ENCODE data around the gene PPP6R1. TPM values are rescaled to one million over a fixed set of nuclear protein-coding genes. Genes with fewer than 3 reads are reported as not detected.

PPP6R1 gene
- total RNA-seq, 4 donors from 2014 or later, result 30.6 to 59.2 (median 47.4) TPM

DNA sequence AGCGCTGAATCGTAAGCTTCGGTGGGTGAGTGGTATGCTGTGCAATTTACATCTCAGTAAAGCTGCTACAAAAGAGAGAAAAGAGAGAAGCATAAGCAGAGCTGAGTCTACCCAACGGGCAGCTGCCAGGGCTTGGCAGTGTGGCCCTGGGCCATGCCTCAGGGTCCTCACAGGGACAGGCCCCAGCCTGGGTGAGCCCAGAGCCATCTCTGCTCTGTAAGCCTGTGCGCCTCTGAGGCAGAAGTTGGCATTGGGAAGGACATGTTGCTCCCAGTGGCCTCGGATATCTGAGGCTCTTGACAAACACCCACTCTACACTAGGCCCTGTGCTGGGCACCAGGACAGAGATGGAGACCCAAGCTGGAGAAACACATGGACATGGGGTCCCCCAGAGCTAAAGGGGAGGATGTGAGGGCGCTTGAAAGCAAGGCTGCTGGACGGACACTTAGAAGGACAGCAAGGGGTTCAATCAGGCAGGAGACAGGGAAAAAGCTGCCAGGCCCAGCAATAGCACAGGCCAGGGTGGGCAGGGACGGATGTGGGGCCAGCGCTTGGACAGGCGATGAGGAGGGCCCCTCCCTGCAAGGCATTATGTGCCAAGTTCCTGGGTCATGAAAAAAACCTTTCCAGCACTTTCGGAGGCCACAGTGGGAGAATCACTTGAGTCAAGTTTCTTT lies 14.7 kb downstream of the PPP6R1 start:
- WGBS, 2 donors, result 82 to 85% methylated on average over 10 to 12 of the region's 12 CpGs
- no peaks in the 10 kb centered on the region for H3K27me3 ChIP-seq
- intact Hi-C loops (cut with DNase I), result no loop called here
- TF ChIP-seq, protein P1, sequence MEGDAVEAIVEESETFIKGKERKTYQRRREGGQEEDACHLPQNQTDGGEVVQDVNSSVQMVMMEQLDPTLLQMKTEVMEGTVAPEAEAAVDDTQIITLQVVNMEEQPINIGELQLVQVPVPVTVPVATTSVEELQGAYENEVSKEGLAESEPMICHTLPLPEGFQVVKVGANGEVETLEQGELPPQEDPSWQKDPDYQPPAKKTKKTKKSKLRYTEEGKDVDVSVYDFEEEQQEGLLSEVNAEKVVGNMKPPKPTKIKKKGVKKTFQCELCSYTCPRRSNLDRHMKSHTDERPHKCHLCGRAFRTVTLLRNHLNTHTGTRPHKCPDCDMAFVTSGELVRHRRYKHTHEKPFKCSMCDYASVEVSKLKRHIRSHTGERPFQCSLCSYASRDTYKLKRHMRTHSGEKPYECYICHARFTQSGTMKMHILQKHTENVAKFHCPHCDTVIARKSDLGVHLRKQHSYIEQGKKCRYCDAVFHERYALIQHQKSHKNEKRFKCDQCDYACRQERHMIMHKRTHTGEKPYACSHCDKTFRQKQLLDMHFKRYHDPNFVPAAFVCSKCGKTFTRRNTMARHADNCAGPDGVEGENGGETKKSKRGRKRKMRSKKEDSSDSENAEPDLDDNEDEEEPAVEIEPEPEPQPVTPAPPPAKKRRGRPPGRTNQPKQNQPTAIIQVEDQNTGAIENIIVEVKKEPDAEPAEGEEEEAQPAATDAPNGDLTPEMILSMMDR (IDR thresholded peaks at IDR 0.05), result no peak
- TF ChIP-seq POLR2A (IDR thresholded peaks at IDR 0.05), result no peak
- H3K9me3 ChIP-seq, result no peaks in the 10 kb centered on the region
- DNase-seq, result no peak
- H3K27ac ChIP-seq, result no peak overlapping the region
- H3K4me1 ChIP-seq, result peaks cover 7 to 22% (median 12%) of the 10 kb centered on the region in 3 donors
- H3K36me3 ChIP-seq, result peaks cover 59 to 89% (median 66%) of the 10 kb centered on the region in 3 donors
- no peak overlapping the region for H3K4me3 ChIP-seq

DNA sequence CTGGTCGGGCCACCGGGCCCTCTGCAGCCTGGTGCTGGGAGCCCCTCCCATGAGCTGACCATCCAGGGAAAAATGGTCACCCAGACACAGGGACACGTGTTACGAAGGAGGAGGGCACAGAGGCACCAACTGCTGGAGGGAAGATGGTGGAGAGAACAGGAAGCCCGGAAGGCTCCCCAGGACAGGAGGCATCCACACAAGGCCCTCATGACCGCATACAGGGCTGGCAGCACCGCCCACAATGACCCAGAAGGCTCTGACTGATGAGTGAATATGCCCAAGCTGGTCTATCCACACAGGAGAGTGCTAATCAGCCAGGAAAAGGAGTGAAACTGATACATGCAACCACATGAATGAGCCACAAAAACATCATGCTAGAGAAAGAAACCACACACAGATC lies 16.3 kb downstream of the PPP6R1 start:
- intact Hi-C loops (cut with DNase I), result no loop called here
- 87 to 100% methylated on average over 3 to 7 of the region's 7 CpGs for WGBS, 2 donors
- Histone ChIP-seq H3K36me3 (peaks cover 70 to 100% (median 83%) of the 10 kb centered on the region in 3 donors), H3K9me3 (no peaks in the 10 kb centered on the region), H3K4me3 (no peak overlapping the region), H3K4me1 (peaks cover 1 to 6% (median 3%) of the 10 kb centered on the region in 3 donors), H3K27ac (no peak overlapping the region), H3K27me3 (no peaks in the 10 kb centered on the region)
- no peak for DNase-seq
- no peak for TF ChIP-seq POLR2A (IDR thresholded peaks at IDR 0.05)

DNA sequence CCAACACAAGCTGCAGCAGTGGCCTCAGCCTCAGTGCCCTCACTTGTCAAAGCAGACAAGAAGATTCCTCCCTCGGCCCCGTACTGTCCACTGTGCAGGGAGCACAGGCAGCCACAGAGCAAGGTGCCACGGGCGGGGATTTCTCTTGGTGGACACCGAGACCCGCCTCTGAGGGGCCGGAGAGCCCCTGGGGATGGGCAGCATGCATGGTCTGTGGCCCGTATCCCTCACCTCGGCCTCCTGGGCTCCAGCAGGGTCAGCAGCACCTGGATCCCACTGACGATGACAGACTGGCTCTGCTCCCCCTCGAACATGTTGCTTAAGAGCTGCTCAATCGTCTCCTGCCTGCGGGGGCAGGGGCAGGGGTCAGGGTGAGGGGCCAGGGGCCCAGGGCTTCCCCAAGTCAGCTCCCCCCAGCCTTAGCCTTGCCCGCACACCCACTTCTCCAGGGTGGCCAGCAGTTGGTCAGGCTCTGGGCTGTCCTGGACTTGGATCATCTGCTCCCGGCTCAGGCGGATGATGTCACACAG lies 16.8 kb downstream of the PPP6R1 start:
- no peak overlapping the region for H3K4me3 ChIP-seq
- no peak for DNase-seq
- intact Hi-C loops (cut with DNase I), result no loop called here
- no peak for TF ChIP-seq POLR2A (IDR thresholded peaks at IDR 0.05)
- WGBS, 2 donors, result 100% methylated on average over 2 of the region's 16 CpGs; no CpG with 5 or more reads in 1 of the 2 donors
- no peaks in the 10 kb centered on the region for H3K27me3 ChIP-seq
- peaks cover 67 to 100% (median 87%) of the 10 kb centered on the region in 3 donors for H3K36me3 ChIP-seq
- no peak overlapping the region for H3K27ac ChIP-seq
- H3K9me3 ChIP-seq, result no peaks in the 10 kb centered on the region
- peaks cover 0 to under 1% (median 0%) of the 10 kb centered on the region in 3 donors for H3K4me1 ChIP-seq

DNA sequence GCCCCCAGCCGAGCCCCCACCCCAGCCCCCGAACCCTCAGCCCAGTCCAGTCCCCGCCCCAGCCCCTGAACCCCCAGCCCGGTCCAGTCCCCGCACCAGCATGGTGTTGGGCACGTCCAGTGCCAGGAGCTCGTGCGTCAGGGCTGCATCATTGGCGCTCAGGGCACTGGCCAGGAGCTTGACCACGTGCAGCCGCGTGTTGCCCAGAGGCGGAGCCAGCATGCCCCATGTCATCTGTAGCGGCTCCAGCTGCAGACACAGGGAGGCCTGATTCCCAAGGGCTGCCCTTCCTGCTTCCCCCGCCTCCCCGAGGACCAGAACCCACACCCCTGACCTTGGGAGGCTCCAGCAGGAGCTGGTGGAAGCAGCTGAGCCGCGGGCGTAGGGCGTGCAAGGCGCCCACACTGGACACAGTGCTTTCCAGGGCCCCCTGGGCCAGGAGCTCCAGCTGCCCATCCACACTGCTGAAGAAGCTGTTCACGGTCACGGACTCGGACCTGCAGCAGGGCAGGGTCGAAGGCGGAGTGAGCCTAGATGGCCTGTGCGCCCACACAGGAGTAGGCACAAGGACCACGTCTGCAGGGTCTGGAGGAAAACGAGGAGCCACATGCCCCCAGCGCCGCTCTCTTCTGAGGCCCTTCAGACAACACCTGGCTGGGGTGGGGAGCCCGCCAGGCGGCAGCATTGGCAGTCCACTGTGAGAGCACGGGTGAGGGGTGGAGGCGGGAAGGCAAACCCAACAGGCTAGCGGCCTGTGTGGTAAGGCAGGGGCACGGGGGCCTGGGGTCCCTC lies 17.5 kb downstream of the PPP6R1 start:
- Histone ChIP-seq H3K36me3 (peaks cover 67 to 100% (median 87%) of the 10 kb centered on the region in 3 donors), H3K4me1 (no peaks in the 10 kb centered on the region), H3K27ac (no peak overlapping the region), H3K27me3 (no peaks in the 10 kb centered on the region), H3K4me3 (no peak overlapping the region), H3K9me3 (no peaks in the 10 kb centered on the region)
- TF ChIP-seq, protein P1 (IDR thresholded peaks at IDR 0.05), result no peak
- no peak for TF ChIP-seq POLR2A (IDR thresholded peaks at IDR 0.05)
- intact Hi-C loops (cut with DNase I), result no loop called here
- no peak for DNase-seq
- 90% methylated on average over 4 of the region's 37 CpGs; no CpG with 5 or more reads in 1 of the 2 donors for WGBS, 2 donors

DNA sequence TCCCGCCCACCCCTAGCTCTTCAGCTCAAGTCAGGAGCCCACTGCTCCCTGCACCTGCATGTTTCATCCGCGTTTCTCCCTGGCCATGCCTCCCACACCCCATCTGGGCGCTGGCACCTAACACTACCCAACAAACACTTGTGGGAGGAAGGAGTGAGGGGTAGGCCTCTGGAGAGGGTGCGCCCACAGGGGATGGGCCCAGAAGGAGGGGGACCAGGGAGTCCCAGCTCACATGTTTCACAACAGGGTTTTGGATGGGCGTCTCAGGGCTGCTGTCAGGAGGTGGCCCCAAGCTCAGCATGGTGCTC lies 18.1 kb downstream of the PPP6R1 start:
- Histone ChIP-seq H3K27me3 (no peaks in the 10 kb centered on the region), H3K27ac (no peak overlapping the region), H3K36me3 (peaks cover 67 to 100% (median 88%) of the 10 kb centered on the region in 3 donors), H3K9me3 (no peaks in the 10 kb centered on the region), H3K4me3 (no peak overlapping the region), H3K4me1 (no peaks in the 10 kb centered on the region)
- TF ChIP-seq POLR2A (IDR thresholded peaks at IDR 0.05), result no peak
- TF ChIP-seq, protein P1 (IDR thresholded peaks at IDR 0.05), result no peak
- intact Hi-C loops (cut with DNase I), result no loop called here
- WGBS, 2 donors, result 67 to 75% methylated on average over 4 of the region's 6 CpGs
- no peak for DNase-seq

DNA sequence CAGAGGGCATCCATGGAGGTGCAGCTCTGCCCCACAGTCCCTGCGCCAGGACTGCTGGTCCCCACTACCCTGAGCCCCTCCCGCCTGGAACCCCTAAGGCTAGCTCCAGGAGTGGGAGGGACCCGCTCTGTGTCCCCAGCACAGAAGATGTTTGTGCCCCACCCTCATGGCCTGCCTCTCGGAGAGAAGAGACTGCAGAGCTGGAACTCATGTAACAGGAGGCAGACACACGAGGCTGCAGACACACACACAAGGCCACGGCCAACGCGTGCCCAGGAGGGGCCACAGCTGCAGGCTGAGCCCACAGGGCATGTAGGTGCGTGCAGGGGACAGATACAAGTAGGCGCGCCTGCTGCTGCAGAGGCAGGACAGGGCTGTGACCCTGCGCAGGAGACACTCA lies 19.8 kb downstream of the PPP6R1 start:
- no peak for TF ChIP-seq POLR2A (IDR thresholded peaks at IDR 0.05)
- TF ChIP-seq, protein P1 (IDR thresholded peaks at IDR 0.05), result no peak
- Histone ChIP-seq H3K27ac (no peak overlapping the region), H3K4me3 (no peak overlapping the region), H3K36me3 (peaks cover 52 to 100% (median 86%) of the 10 kb centered on the region in 3 donors), H3K27me3 (no peaks in the 10 kb centered on the region), H3K4me1 (no peaks in the 10 kb centered on the region), H3K9me3 (no peaks in the 10 kb centered on the region)
- DNase-seq, result no peak
- 70 to 73% methylated on average over 6 to 11 of the region's 12 CpGs for WGBS, 2 donors
- intact Hi-C loops (cut with DNase I), result no loop called here

All from esophagus squamous epithelium (tissue), 5 donors.